ENCODE data around the gene XAGE2. TPM values are rescaled to one million over a fixed set of nuclear protein-coding genes. Genes with fewer than 3 reads are reported as not detected.

The XAGE2 gene
- total and polyA plus RNA-seq, 9 of the 15 experiments (the other 6 are each of a cell fraction or from before 2014, with no cell fraction given), result 0.14 to 0.36 (median 0.21) TPM; not detected in 6

GRCh38 chrX:52341493-52341892 lies 27.3 kb upstream of the XAGE2 start:
- no peak overlapping the region for H2AFZ ChIP-seq (ENCODE audit: low read depth, low read length)
- no peak overlapping the region for H3K9ac ChIP-seq (ENCODE audit: insufficient read depth in 1 of 2, low read depth in 2 of 2, low read length in 2 of 2)
- no peaks in the 10 kb centered on the region for H3K9me3 ChIP-seq (replicated peaks; ENCODE audit: control insufficient read depth, insufficient read depth, low read depth, low read length)
- no peak for DNase-seq (ENCODE audit: extremely low read depth in 1 of 4, low spot score in 3 of 4)
- H3K4me1 ChIP-seq (replicated peaks in 1 of 2; ENCODE audit: control insufficient read depth in 2 of 2, insufficient read depth in 2 of 2, low read length in 2 of 2), result peaks cover 3 to 7% of the 10 kb centered on the region in 2 experiments; a peak in 3 of 5 replicates
- no peak for FAIRE-seq
- CTCF ChIA-PET (ENCODE audit: low intra/inter-chr PET ratio), result no interaction called here
- no peaks in the 10 kb centered on the region for H3K79me2 ChIP-seq (ENCODE audit: control insufficient read depth, insufficient read depth, low read length)
- POLR2A ChIA-PET, result no interaction called here
- no peak overlapping the region for H3K27ac ChIP-seq (ENCODE audit: extremely low read depth, low read depth, low read length)
- in situ Hi-C loops (cut with MboI) (no loop called here), intact Hi-C loops (cut with micrococcal nuclease) (no loop called here)
- no peaks in the 10 kb centered on the region; a peak in 1 of 5 replicates for H3K27me3 ChIP-seq (ENCODE audit: control insufficient read depth in 2 of 2, insufficient read depth in 2 of 2, low read length in 2 of 2)
- TF ChIP-seq FOXK1 (CRISPR knock-in tag; IDR thresholded peaks at IDR 0.05; ENCODE audit: borderline replicate concordance) (no peak), ILK (tag; IDR thresholded peaks at IDR 0.05; ENCODE audit: borderline replicate concordance, low read depth) (no peak), BRF1 (IDR thresholded peaks at IDR 0.05; ENCODE audit: borderline replicate concordance, extremely low read depth, insufficient read length) (no peak), E2F4 (CRISPR knock-in tag; IDR thresholded peaks at IDR 0.05; ENCODE audit: low read depth) (no peak), SRSF1 (IDR thresholded peaks at IDR 0.05; ENCODE audit: low read depth, low read length) (no peak), SMAD2 (IDR thresholded peaks at IDR 0.05; ENCODE audit: low read depth, low read length) (no peak), ATF6 (CRISPR knock-in tag; IDR thresholded peaks at IDR 0.05) (no peak), RBM34 (IDR thresholded peaks at IDR 0.05; ENCODE audit: borderline replicate concordance, insufficient read depth, low read length) (no peak), ZNF76 (CRISPR knock-in tag; IDR thresholded peaks at IDR 0.05; ENCODE audit: borderline replicate concordance) (no peak), SMC3 (conservative IDR thresholded peaks at IDR 0.05; ENCODE audit: insufficient read depth, low read depth, low read length) (no peak), HMG20A (CRISPR knock-in tag; conservative IDR thresholded peaks at IDR 0.05) (no peak), ARID2 (IDR thresholded peaks at IDR 0.05) (no peak), HIVEP1 (CRISPR knock-in tag; IDR thresholded peaks at IDR 0.05) (no peak), ELK1 (CRISPR knock-in tag; IDR thresholded peaks at IDR 0.05) (no peak), PBX2 (CRISPR knock-in tag; IDR thresholded peaks at IDR 0.05; ENCODE audit: low read depth) (no peak), PBX2 (tag; conservative IDR thresholded peaks at IDR 0.05; ENCODE audit: low read depth) (no peak)
- H3K36me3 ChIP-seq (ENCODE audit: control insufficient read depth, insufficient read depth, low read length), result no peaks in the 10 kb centered on the region
- BruUV-seq (replicated peaks), result no TSS peak
- no peak overlapping the region for H3K4me2 ChIP-seq (ENCODE audit: insufficient read depth, low read length)
- no peaks in the 10 kb centered on the region for H4K20me1 ChIP-seq (replicated peaks; ENCODE audit: control insufficient read depth, insufficient read depth, low read length)
- H3K9me1 ChIP-seq (ENCODE audit: control insufficient read depth, insufficient read depth, low read length), result no peaks in the 10 kb centered on the region
- no peak for ATAC-seq
- H3K4me3 ChIP-seq, result no peak overlapping the region
